IPS DF 4.7 (cell line): Measurements from ENCODE around the gene DNM2.

Experiments used
- DNase-seq: peaks from one replicate; pipeline ENCODE4 v3.0.0-alpha.2; 2013; ENCODE audit warnings: low spot score; ENCODE audit errors: extremely low read depth

The DNM2 gene

GRCh38 chr19:10812196-10812595, 94.3 kb downstream of the DNM2 start:
- DNase-seq: no peak

GRCh38 chr19:10812902-10813404, 95.1 kb downstream of the DNM2 start:
- DNase-seq: no peak

GRCh38 chr19:10815007-10815536, 97.2 kb downstream of the DNM2 start:
- no peak for DNase-seq

- no peak for DNase-seq
These were observed 98.2 kb downstream of the DNM2 start for GRCh38 chr19:10815969-10816644.

- DNase-seq: no peak
These were observed 98.8 kb downstream of the DNM2 start for GRCh38 chr19:10816691-10817090.

- DNase-seq: no peak
These were observed 99.6 kb downstream of the DNM2 start for GRCh38 chr19:10817291-10818038.

- DNase-seq: no peak
These were observed 100.6 kb downstream of the DNM2 start for GRCh38 chr19:10818301-10819123.

GRCh38 chr19:10819124-10820060, 101.5 kb downstream of the DNM2 start:
- DNase-seq: no peak

GRCh38 chr19:10820173-10820572, 102.3 kb downstream of the DNM2 start:
- DNase-seq: no peak

GRCh38 chr19:10823690-10824089, 105.8 kb downstream of the DNM2 start:
- no peak for DNase-seq

- no peak for DNase-seq
These were observed 108.4 kb downstream of the DNM2 start for GRCh38 chr19:10826231-10826630.

GRCh38 chr19:10826846-10827245, 109.0 kb downstream of the DNM2 start:
- DNase-seq: no peak

- no peak for DNase-seq
These were observed 111.3 kb downstream of the DNM2 start for GRCh38 chr19:10828981-10829821.

GRCh38 chr19:10829967-10830366, 112.1 kb downstream of the DNM2 start:
- DNase-seq: no peak

GRCh38 chr19:10830370-10830769, 112.5 kb downstream of the DNM2 start:
- DNase-seq: no peak

GRCh38 chr19:10830931-10831779, 113.3 kb downstream of the DNM2 start:
- DNase-seq: no peak

- DNase-seq: no peak
These were observed 114.4 kb downstream of the DNM2 start for GRCh38 chr19:10831987-10832938.

GRCh38 chr19:10832939-10833296, 115.0 kb downstream of the DNM2 start:
- no peak for DNase-seq
